NCI-H146 treated with DMSO at 0.1 percent for 48 hours (cell line): ENCODE measurements around the gene PDIK1L.
A peak's percentile ranks its signal among the peaks of the same experiment; 100 is the strongest.

Experiments
- DNase-seq: peaks from one replicate; lab custom pipeline; 2025; ENCODE audit not compliant: unreplicated experiment; lab: John Stamatoyannopoulos, UW

Gene PDIK1L

DNA sequence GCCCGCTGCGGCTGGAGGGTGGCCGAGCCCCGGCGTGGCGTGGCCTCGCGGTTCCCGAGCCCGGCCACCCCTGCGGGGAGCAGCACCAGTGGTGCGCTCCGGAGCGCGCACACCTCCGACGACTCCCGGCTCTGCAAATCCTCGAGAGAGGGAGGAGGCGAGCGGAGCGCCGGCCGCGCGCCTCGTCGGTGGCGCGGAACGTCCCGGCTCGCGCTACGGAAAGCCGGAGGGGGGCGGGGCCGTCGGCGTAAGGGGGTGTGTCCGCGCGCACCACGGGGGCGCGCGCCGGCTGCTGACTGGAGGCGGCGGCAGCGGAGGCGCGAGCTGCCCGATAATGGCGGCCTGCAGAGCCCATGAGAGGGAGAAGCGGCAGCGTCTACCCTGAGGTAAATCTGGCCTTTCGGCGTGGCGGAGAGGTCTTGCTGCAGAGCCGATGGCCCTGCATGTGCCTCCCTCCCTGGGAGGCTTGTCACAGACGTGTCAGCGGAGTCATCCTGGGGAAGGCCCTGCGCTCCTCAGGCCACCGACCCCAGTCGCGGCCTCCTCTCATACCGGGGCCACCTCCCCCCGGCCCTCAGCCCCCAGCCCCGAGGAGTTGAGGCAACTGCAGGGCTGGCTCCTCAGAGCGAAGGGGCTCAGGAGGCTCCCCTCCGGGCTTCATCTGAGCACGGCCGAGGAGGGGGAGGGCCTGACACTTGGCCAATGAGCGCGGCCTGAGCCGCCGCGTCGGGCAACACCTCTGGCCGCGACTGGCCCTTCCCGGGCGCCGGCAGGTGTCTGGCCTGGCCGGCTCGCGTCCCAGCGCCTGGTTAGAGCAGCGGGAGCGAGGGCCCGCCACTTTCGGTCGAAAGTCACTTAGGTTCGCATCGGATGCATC, at the start of gene PDIK1L:
PDIK1L (plus strand) TSS at position 295 of the 877 bp plus-strand sequence. CDS start 2,485 bp downstream, outside the sequence.
- peak; percentile 61 for DNase-seq

DNA sequence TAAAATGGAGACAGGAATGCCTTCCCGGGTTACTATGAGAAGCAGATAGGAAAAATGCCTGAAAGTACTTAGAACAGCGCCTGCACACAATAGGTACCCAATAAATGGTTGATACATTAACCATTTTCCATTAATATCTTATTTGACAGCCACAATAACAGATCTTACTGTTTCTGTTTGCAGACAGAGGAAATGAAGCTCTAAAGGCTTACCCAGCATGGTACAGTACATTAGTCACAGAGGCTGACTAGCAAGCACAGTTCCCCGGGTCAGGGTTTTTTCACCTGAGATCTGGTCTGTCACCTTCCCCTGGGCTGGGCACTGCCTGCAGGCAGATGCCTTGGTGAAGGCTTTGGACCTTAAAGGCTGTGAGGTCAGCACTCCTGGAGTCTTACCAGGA, 47.1 kb upstream of the PDIK1L start:
- no peak for DNase-seq

DNA sequence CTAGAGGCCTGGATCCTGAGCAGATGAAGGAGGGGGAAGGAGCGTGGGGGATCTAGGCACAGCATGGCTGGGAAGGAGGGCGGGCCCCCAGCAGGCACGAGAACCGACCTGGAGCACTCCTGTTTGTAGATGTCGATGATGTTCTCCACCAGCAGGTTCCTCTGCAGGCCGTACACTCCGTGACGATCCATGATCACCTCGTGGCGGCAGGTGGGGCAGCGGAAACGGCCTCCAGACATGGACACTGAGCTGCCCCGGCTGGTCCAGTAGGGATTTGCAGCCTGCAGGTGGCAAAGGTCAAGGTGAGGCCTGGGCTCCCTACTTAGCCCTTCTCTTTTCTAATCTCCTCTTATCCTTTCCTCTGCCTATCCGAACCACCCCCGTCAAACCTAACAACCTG, 45.5 kb upstream of the PDIK1L start:
- DNase-seq, result no peak

DNA sequence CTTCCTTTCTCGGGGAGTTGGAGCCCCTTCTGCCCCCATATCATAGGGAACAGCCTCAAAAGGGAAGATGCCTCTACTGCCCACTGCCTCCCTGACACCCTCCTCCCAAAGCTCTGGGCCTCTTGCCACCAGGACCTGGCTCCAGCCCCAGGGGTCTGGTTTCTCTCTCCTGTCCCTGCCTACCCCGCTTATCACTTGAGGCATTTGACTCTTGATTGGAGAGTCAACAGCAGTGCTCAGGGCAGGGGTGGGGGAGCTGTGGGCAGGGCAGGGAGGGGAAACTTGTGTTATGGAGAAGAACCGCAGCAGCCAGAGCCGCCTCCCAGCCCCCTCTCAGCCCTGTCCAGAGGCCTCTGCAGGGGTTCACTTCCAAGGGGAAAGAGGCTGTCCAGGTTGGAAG, 44.8 kb upstream of the PDIK1L start:
- no peak for DNase-seq

DNA sequence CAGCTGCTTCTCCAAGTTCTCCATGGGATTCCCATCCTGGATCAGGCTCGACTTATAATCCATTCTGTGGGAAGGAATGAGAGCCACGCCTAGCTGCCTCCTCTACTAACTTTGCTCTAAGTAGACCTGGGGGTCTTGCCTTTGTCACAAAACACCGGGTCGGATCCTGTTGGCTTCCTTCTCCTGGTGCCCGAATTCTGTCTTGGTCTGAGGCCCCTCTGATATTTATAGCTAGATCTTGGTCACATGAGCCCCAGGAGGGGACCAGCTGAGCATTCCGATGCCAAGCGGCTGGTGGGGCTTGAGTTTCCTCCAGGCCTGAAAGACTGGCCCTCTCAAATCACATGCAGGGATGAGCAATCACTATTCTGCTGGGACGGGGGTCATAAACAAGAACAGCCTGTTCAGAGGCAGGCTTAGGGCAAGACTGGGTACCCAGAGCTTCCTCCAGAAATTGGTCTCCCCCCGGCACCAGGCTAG, 44.2 kb upstream of the PDIK1L start, which contains the start of gene TRIM63:
TRIM63 (minus strand) TSS at position 199 of the 480 bp plus-strand sequence; CDS start at position 63, 136 bp downstream.
- no peak for DNase-seq

DNA sequence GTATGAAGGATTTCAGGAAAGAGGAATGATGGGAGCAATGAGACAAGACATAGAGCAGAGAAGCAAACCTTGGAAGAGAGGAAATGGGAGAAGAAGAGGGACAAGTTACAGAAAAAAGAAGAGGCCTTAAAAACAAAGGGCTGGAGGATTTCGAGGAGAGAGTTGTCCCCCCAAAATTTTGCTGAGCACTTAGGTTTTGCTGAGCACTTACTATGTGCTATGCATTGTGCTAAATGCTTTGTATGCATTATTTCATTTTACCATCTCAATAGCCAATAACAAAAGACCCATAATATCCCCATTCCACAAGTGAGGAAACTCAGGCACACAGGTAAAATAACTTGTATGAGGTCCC, 41.7 kb upstream of the PDIK1L start:
- DNase-seq, result no peak

DNA sequence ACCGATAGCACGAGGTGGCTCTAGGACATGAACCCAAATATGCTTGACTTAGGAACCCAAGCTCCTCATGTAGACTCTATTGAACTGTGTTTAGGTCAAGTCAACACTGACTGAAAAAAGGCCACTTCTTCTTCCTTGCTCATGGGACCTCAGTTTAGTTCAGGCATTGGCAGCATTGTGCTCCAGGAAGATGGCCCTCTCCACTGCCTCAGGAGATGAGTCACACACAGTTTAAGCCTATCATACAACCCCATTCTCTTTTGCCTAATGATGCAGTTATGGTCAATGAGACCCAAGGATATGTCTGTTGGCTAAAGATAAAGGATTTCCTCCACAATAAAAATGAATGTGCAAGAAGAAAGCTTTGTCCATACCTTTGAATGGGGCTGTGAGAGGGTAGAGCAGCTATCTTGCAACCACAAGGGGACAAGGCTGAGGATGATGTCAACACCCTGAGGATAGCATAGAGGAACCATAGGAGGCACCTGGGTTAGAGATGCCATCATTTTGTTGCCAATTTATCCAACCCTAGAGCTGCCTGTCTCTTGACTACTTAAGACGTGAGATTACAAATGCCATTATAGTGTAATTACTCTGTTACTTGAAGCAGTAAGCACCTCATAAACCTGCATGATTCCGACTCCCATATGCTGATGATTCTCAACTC, 41.2 kb upstream of the PDIK1L start:
- DNase-seq, result no peak

DNA sequence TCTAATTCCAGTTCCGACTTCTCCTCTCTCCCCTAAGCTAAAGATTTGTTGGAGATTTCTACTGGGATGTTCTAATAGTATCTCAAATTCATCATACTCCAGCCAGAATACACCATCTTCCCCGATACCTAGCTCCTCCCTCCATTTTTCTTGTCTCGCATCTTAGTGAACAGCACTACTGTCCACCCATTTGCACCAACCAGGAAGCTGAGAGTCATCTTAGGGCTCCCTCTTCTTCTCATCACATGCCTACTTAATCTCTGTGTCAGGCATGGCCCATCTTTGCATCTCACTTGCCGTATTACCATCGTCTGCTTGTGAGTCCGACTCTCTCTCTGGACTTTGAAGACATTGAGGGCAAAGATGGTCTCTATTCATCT, 40.7 kb upstream of the PDIK1L start:
- DNase-seq, result no peak

DNA sequence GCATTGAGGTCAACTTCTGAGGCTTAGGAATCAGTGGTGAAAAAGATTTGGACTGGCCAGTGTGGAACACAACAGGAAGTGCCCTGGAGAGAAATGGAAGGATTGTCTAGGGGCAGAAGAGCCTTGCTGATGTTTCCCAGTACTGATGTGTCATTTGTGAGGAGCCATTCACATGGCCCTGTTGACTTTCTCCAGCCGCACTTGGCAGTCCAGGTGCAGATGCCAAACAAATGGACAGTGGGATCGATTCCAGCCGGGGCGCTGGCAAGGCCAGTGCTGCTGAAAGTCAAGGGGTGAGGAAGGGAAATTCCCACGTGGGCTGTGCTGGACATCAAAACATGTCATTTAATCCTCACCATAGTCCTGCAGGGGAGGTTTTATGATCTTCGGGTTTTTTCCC, 39.3 kb upstream of the PDIK1L start:
- peak; percentile 2 for DNase-seq

DNA sequence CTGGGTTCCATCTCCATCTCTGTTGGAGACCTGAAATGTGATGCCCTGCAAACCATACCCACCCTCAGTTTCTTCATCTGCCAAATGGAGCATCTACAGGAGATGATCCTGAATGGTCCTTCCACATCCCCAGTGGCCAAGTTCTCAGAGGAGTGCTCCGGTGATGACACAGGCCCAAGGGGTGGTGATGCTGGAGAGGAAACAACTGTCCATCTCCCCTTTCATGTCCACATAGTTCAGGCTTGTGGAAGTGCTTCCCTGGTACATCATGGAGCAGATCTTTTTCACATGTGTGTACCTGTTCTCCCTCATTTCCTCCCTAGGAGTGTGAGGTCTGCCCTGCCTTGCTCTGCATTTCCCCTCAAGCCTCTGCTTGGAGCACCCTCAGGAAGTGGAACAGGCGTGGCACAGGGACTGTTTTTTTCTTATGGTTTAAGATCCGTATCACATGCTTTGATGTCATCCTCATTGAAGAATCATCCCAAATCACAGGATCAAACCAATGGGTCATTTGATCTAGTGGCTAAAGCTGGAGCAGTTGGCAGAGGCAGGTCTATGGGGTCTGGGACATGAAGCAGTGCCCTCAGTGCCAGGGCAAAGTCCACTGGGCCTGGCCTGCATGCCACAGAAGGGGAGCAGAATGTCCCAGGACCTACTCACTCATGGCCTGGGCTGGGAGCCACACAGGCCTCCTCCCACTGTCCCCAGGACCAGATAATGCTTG, 36.0 kb upstream of the PDIK1L start:
- DNase-seq, result no peak

DNA sequence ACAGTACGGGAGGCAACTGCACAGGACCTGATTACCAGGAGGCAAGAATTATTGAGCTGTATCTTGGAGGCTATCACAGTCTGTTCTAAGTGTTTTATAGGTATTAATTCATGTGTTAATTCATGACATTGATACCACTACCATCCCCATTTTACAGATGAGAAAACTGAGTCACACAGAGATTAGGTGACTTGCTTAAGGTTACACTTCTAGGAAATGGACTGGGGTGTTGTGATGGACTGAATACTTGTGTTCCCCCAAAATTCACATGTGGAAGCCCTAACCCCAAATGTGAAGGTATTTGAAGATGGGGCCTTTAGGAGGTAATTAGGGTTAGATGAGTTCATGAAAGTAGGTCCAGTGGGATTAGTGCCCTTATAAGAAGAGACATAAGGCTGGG, 34.1 kb upstream of the PDIK1L start:
- DNase-seq, result no peak

DNA sequence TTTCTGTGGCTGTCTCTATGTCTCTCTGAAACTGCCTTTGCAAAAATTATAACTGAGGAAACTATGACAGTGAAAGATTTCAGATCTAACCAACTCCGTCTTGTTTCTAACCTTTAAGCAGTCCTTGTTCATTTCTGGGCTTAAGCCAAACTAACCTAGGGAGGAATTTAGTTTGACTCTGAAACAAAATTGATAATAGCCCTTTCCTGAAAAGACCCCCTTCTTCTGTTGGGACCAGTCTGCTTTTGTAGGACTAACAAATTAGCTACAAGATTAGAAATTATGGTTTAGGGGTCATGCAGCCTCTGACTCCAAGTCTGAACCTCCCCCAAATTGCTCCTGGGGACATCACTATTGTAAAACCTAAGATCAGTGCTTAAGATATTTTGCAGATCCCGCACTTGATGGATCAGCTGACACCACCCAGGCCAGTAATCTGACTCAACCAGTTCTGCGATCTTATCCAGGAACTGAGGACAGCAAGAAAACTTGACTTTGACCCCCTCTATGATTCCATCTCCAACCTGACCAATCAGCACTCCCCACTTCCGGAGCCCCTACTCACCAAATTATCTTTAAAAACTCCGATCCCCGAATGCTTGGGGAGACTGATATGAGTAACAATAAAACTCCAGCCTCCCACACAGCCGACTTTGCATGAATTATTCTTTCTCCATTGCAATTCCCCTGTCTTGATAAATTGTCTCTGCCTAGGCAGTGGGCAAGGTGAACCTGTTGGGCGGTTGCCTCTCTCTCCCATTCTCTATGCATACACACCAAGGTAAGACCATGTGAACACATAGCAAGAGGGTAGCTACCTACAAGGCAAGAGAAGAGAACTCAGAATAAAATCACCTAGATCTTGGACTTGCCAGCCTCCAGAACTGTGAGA, 33.1 kb upstream of the PDIK1L start:
- no peak for DNase-seq

DNA sequence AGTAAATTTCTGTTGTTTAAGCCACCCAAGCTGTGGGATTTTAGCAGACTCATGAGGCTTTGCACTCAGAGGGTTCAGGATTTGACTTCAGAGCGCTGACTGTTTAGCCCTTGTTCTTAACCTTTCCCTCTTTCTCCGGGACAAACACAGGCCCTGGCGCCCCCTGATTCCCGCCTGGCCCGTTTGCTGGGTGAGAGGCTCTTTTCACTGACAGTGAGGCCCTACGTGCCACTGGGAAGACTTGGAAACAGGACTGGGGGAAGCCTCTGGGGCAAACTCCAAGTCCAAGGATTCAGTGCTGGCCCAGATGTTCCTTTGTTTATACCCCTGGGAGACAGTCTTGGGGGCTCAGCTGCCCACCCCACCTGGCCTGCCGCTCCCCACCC, 32.5 kb upstream of the PDIK1L start:
- no peak for DNase-seq

DNA sequence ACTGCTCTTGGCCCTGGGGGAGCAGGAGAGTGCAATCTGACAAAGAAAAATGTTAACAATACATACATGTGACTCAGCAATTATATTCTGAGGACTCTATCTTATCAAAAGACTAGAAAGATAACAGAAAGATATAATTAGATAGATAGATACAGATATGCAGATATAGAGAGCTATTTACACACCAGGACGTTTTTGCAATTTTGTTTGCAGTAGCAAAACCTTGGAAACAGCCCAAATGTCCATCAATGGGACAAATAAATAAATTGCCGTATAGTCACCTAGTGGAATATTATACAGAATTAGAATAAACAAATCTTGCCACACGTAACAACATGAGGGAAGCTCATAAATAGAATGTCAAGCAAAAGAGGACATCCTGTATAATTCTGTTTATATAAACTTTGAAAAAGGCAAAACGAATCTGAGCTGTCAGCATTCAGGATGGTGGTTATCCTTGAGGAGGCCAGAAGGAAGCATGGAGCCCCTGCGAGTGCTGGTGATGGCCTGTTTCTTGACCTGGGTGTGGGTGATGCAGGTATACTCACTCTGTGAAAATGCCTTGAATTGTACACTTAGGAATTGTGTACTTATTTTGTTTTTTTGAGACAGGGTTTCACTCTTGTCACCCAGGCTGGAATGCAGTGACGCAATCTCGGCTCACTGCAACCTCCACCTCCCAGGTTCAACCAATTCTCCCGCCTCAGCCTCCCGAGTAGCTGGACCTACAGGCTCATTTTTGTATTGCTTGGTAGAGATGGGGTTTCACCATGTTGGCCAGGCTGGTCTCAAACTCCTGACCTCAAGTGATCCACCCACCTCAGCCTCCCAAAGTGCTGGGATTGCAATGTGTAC, 31.4 kb upstream of the PDIK1L start:
- DNase-seq, result peak; percentile 21

DNA sequence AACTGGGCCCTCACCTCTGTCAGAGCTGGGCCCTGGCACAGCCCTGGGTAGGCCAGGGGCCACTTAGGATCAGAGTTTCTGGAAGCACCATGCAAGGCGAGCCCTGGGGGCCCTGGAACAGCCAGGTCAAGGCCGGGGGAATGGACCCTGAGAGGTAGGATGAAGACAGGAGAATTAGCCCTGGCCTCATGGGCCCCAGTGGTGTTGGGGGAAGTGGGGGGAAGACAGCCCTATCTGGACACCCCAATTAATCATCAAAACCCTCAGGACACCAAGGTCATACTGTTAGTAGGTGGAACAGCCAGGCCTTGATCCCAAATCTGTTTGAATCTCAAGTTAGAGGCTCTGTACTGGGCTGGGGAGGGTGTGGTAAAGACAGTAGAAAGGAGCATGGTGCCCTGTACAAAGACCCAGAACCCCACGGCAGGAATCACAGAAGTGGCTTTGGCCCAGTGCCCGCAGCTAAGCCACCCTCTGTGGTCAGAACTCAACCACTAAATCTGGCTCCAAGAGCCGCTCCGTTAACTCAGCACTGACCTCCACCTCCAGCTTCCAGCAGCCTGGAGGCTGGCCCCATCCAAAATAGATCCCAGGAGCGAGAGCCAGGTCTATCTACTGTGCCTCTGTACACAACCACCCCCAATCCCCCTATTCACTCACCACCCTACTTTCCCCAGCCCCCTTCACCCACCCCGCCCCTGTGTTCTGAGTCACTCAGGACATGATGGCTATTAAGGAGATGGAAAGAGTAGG, 30.2 kb upstream of the PDIK1L start:
- no peak for DNase-seq

DNA sequence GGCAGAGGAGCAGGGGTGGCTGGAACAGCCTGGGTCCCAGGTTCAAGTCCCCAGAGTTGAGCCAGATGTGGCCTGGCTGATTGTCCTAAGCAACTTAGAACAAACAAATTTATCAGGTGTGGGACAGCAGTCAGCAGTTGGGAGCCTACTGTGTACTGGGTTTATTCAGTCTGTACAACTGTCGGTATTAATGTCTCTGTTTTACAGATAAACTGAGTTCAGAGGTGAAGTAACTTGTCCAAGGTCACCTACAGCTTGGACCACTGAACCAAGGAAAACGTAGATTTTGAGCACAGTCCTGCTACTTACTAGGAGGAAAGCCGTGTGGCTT, 29.6 kb upstream of the PDIK1L start:
- no peak for DNase-seq

DNA sequence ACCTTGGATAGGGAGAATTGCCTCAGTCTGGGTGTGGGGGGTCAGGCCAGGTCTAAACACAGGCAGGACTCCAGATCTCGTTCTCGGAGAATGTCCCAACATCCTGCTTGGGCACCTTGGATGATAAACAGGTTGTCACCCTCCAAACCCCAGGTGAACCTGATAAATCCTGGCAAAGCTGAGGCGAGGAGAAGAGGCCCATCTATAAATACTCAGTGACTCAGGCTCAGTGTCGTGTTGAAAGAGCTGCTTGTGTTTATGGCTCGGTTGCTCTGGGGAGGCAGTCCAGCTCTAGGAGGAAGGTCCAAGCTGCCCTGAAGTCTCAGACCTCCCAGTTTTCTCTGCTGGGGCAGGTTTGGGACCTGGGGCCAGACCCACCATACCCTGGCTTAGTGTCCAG, 28.4 kb upstream of the PDIK1L start:
- no peak for DNase-seq

DNA sequence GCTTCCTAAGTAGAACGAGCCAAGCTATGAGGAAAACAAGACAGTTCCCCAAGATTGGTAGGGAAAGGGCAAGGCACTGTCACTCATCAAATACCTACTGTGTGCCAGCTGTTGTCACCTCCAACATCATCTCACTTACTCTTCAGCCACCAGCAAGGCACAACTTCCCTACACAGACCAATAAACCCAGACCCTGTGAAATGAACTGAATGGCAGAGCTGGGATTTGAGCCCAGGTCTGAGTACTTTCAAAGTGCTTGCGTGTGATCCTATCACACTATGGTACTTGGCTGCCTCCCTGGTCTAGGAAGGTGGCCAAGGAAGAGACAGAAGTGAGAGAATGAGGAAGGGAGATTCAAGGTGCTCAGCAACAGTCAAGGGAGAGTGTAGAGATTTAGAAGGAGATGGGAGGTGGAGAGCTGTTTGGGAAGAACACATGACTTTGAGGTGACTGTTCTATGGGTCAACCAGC, 27.5 kb upstream of the PDIK1L start:
- DNase-seq, result no peak

DNA sequence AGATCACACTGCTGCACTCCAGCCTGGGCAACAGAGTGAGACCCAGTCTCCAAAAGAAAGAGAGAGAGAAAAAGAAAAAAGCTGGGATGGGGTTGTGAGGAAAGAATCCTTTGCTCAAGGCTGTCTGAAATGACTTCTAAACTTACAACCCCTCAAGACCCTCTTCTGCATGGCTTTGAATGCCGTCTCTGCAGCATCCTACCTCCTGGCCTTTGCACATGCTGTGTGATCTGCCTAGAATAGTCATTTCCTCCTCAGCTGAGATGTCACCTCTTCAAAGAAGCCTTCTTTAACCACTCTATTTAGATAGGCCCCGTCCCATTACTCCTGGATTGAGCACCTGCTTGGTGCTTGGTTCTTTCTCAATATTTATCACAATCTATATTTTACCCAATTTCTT, 26.8 kb upstream of the PDIK1L start:
- no peak for DNase-seq
